Measurements from ENCODE around the gene KREMEN1.

Gene KREMEN1

DNA sequence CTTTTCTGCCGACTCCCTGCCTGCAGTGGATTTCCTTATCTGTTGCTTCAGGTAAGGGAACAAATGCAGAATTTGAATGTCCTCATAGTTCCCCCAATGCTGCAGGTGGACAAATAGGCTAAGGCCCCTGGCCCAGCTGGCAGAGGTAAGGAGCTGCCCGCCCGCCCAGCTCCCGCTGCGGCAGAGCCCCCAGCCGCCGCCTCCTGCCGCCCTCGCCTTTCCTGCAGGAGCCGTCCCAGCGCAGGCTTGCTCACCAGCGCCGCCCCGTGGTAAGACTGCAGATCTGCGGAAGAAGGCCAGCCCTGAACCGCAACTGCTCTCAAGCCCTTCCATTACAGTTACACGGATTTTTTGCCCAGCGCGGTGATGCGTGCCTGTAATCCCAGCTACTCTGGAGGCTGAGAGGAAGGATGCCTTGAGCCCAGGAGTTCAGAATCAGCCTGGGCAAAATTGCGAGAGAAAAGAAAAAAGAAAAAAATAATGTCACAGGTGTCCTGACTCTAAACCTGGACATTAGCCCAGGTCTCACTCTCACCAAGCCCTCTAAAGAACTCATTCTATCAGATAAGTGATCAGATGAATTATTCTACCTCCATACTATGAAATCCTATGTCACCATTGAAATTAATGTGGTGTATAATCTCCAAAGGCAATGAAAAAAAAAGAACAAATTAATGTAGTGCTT is 81.7 kb downstream of the KREMEN1 start:
- peak; percentile 74 to 87 for DNase-seq

DNA sequence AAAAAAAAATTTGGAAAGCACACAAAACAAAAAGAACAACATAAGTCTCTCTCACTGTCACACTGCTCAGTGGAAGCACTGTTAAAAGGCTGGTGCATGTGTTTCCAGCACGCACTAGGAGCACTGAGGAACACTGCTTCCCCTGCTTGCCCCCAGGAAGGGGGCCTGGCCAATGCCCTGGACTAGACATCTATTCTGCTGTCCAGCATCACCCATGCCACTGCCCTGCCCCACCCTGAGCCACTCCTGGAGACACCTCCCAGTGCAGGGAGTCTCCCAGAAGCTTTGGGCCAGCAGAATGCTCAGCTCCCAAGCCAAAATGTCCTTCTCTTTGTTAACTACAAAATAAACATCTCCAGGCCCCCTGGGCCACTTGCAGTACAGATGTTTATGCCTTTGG is 83.1 kb downstream of the KREMEN1 start:
- DNase-seq: no peak

DNA sequence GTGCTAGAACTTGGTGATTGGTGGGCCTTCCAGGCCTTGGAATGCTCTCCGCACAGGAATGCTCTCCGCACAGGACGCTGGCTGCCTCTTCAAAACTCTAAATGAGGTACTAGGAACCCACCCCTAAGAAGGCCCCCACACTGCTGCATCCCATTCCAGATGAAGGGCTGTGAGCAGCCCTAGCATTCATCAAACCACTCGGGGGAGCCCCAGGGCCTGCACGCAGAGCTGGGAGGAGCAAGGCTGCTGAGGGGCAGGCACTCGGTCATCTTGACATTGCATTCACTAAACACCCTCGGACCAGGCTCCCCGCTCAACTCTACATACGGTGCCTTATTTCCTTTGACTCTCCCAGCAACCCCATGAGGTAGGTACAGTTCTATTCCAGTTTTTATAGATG is 83.7 kb downstream of the KREMEN1 start:
- DNase-seq: no peak

DNA sequence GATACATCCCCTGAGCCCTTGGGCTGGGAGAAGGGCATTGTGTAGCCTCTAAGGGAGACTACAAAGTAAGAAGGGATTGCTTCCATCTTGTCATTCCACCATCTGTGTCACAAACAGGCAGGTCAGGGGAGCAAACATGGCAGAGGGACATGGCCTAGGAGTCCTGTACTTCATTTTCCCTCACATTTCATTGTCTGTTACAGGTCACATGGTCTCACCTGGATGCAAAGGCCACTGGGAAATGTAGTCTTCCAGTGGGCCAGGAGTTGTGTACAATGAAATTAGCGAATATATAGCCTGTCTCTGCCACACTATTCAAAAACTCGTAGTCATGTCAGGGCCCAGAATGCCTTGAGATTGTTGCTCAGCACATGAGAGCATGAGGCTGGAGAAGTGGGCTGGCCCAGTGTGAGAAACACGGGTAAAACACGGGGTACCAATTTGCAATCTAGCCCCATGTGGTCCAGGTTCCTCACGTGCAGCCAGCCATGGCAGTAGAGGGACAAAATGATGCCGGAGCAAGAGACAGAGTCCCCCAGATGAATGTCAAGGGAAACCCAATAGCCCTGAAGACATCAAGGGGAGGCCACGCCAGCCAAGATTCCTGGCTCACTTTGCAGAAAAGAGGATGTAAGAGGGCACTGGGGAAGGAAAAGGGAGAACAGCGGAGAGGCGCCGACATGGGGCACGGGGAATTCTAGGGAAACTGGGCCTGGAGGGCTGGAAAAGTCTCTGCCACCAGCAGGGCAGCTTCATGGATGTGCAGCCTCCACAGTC is 85.1 kb downstream of the KREMEN1 start:
- DNase-seq: no peak

DNA sequence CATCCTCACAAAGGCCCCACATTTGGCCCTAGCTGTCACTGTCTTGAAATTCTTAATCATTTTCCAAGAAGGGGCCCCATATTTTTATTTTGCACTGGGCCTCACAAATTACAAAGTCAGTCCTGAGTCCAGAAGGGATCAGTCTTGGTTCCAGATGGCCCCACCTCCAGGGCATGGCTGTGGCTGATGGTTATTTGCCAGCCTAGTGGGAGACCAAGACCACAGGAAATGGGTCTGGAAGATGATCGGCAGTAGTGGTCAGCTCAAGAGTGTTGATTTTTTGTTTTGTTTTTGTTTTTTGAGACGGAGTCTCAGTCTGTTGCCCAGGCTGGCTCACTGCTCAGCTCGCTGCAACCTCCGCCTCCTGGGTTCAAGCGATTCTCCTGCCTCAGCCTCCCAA is 85.7 kb downstream of the KREMEN1 start:
- no peak for DNase-seq

DNA sequence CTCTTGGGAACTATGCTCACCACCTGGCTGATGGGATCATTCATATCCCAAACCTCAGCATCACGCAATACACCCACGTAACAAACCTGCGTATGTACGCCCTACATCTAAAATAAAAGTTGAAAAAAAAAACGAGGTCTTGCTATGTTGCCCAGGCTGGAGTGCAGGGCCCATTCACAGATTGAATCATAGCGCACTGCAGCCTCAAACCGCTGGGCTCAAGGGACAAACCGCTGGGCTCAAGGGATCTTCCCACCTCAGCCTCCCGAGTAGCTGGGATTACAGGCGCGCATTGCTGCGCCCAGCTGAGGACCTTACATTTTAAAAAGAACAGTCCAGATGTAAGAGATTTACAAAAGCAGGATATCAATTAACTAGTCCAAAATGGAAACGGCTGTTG is 91.0 kb downstream of the KREMEN1 start:
- DNase-seq: no peak

DNA sequence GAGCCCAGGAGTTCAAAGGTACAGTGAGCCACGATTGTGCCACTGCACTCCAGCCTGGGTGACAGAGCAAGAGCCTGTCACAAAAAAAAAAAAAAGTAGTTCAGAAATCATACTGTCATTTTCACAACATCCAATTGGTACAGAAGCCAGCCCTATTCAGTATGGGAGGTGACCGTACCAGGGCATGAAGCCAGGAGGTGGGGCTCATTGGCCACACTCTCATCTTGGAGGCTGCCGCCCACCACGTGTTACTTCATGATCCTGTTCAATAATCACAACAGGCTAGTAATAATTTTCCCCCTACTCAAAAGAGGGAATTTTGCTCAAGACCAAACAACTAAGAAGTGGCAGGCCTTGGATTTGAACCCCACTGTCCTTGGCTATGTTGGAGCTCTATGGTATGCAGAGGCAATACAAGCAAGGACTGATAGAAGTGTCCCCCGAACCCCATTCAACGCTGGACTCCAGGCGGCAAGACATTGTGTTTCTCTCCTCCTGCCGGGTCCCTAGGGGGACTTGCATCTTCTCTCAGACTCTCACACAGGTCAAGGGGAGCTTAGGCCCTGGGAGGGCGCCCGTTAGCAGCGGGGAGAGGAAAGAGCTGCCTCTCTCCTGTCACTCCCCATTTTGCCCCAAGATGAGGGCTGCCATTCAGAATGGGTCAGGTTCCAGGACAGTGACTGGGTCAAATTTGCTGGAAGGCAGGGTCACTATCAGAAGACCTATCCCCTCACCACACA is 92.7 kb downstream of the KREMEN1 start:
- DNase-seq: no peak

DNA sequence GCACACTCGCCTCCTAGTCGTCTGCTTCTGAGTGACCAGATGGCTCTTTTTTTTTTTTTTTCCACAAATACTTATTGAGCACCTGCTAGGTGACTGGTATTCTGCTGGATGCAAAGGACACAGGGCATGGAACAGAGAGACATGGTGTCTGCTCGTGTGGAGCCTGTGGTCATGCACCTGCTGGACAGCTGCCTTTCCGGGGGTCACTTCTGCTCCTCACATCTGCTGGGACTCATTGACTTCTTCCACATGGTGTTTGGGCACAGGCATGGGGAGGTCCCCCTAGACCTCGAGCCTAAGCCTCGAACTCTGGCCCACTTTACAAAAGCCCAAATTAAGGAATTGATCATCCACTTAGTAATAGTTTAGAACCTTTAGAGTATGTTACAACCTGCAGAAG is 93.3 kb downstream of the KREMEN1 start:
- no peak for DNase-seq

DNA sequence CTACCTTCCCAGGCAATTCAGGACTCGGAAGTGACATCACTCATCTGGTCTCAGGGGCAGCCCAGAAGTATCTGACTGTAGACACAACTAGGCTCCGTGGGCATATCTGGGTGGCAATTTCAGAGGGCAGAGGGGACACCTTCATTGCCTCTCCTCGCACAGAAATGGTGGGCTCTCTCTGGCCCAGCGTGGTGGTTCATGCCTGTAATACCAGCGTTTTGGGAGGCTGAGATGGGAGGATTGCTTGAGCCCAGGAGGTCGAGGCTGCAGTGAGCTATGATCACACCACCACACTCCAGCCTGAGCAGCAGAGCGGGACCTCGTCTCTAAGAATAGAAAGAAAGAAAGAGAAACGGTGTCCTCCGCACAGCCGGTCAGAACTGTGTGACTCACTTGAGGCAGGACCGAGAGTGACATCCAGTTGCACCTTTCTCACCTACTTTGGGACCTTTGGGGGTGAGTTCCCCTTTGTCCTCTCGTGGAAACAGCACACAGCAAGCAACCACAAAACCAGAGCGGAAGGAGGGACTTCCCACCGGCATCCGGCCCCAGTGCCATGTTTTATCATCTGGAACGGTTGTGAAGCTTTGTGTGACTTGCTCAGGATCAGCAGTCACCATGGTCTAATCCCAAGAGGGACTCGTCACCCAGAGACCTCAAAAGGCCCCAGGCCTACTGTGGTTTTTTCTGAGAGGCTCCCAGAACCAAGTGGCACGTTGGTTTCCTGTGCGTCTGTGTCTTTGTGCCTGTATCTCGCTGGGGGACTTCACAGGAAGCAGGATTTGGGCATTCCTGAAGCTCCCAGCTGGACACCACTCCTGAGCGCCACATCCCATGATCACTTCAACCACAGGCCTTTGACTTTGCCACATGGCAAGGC is 94.4 kb downstream of the KREMEN1 start:
- peak; percentile 39 to 48 for DNase-seq

DNA sequence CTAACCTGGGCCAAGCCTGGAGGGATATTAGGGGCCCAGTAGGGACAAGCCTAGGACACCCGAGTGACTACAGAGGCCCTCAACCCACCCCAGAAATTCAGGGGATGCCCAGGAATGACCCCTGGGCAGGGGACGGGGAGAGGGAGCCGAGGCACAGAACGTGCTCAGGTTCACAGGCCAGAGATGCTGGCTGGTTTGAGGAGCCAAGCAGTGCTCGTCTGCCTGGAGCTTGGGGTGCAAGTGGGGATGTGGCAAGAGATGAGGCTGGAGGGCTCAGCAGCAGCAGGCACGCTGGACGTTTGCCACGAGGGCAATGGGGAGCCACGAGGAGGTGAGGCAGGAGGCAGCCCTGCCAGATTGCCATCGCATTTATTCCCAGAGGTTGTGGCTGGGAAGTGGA is 98.9 kb downstream of the KREMEN1 start:
- DNase-seq: no peak

DNA sequence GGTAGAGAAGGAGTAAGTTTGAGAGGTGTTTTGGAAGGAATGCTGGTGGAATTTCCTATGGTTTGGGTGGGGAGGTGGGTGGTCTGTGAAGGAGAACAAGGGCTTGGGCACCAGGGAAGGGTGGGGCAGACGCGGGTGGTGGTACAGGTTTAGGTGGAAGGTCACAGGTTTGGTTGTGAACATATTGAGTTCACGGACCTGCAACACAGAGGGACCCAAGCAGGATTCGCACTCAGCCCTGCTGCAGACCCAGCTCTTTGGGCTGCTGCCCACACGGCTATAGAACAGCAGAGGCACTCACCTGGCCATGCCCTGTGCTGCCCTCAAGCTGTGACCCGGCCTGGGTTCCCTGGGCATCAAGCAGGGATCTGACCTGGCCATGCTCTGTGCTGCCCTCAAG is 99.4 kb downstream of the KREMEN1 start:
- no peak for DNase-seq

DNA sequence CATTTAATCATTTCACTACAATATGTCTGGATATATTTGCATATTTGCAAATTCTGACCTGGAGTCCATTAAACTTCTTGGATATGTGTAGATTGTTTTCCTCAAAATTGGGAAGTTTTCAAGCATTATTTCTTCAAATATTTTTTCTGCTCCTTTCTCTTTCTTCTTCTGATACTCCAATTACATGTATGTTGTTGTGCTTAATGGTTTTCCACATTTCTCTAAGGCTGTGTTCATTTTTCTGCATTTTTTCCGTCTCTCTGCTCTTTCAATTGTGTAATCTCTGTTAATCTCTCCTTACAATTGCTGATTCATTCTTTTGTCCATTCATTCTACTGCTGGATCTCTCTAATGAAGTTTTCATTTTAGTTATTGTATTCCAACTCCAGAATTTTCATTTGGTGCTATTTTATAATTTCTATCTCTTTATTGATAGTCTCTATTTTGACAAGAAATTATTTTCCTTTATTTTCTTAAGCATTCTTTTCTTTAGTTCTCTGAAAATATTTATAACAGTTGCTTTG is 102.5 kb downstream of the KREMEN1 start:
- no peak for DNase-seq

DNA sequence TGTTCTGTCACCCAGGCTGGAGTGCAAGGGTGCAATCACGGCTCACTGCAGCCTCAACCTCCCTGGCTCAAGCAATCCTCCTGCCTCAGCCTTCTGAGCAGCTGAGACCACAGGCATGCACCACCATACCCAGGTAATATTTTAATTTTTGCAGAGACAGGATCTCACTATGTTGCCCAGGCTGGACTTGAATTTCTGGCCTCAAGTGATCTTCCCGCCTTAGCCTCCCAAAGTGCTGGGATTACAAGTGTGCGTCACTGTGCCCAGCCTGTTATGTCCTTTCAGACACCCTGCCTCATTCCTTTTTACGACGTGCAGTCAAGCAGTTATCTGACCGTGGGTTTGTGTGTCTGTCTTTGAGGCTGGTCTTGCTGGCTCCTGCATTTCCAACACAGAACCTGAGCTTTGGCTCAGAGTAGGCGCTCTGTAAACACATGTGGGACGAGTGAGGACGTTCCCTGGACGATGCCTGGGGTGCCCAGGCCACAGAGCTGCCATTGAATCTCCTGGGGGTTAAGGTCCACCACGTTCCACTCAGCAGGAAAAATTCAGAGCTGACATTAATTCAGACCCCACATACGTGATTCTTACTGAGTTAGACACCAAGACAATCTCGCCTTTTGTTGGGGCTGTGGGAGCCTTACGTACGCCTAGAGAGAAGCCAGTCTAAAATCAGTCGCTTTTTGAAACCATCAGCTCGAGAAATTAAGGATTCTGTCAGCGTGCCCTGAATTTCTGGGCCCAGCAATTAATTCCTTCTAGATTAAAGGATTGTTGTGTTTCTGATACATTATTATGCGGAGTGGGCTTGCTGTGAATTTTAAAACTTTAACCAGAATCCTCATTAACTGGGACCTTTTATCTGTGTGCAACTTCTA is 111.4 kb downstream of the KREMEN1 start:
- DNase-seq: no peak

DNA sequence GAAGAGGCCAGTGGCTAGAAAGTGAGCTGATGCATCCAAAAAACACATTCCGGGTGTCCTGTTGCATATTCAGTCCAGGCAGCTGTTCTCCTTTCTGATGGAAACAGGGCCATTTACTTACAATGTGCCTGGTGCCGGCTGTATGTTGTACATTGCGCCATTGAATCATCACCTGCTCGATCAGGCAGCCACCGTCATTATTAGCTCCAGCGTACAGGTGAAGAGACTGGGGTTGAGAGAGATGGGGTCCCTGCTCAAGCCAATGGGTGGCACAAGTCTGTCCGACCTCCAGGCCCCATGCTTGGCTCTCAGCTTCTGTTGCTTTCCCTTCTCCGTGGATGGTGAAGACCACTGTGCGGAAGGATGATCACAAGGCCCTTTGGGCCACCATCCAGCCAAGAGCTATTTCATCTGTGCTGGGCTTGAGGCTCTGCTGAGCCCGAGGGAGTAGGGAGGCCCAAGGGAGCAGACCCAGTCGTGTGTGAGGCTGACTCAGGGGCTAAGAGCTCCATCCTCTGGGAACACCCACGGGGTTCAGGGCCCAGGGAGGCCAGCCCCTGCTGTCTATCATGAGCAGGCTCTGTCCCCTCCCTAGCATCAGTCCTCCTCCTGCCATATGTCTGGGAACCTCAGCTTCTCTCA is 112.1 kb downstream of the KREMEN1 start:
- DNase-seq: no peak

DNA sequence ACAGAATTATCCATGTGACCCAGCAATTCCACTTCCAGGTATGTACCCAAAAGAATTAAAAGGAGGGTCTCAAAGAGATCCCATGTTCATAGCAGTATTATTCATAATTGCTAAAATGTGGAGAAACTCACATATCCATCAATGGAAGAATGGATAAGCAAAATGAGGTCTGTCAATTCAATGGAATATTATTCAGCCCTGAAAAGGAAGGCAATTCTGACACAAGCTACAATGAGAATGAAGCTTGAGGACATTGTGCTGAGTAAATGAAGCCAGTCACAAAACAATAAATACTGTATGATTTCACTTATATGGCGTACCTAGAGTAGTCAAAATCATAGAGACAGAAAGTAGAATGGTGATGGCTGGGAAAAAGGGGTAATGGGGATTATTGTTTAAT is 113.5 kb downstream of the KREMEN1 start:
- DNase-seq: no peak

DNA sequence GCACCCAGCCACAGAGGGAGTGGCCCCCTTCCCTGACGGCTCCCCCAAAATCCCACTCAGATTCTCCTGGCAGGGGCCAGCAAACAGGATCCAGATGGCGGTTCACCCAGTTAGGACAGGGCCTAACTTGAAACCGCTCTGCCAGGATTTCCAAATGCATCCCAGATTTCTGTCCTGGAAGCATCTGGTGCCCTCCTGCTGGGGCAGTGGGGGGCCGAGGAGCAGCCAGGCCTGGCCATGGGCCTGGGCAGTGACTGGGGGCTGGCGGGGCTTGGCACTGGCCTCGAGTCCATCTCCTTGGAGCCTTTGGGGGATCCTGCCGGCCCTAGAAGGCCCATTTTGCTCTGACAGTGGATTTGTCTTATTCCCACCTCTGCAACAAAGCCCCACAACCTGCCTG is 115.0 kb downstream of the KREMEN1 start:
- no peak for DNase-seq

DNA sequence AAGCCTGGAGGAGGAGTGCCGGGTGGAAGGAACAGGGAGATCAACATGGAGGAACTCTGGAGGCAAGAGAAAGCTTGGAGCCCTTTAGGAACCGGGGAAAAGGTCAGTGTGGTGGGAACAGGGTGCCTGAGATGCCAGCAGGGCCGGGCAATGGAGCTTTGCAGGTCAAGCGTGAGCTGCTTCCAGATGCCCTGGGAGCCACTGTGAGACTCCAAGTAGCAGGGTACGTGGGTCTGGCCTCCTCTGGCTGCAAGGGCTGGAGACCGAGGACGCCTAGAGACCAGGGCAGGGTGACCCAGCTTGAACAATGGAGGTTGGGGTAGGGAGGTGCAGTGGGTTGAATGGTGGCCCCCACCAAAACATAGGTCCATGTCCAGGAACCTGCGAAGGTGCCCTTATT is 117.2 kb downstream of the KREMEN1 start:
- no peak for DNase-seq

DNA sequence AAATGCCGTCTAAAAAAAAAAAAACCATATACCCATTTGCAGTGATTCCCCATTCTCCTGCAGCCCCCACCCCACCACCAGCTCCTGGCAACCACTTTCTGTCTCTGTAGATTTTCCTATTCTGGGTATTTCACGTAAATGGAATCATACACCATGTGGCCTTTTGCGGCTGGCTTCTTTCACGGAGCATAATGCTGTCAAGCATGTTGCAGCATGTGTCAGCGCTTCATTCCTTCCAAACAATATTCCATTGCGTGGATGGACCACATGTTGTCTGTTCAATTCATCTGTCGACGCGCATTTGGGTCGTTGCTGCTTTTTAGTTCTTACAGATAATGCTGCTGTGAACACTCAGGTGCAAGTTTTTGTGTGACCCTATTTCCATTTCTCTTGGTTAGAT is 118.1 kb downstream of the KREMEN1 start:
- DNase-seq: no peak

DNA sequence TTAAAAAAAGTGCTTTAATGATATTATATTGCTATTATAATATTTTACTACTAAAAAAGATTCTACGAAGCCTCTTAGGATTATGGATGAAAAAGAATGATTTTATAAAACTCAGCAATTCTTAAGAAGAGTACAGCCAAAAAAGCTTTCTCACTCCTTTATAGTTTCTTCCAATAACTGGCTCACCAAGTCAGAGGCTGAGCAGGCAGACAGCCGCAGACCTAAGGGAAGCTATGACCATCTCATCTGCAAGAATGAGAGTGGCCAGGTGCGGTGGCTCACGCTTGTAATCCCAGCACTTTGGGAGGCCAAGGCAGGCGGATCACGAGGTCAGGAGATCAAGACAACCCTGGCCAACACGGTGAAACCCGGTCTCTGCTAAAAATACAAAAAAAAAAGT is 120.2 kb downstream of the KREMEN1 start:
- DNase-seq: no peak

DNA sequence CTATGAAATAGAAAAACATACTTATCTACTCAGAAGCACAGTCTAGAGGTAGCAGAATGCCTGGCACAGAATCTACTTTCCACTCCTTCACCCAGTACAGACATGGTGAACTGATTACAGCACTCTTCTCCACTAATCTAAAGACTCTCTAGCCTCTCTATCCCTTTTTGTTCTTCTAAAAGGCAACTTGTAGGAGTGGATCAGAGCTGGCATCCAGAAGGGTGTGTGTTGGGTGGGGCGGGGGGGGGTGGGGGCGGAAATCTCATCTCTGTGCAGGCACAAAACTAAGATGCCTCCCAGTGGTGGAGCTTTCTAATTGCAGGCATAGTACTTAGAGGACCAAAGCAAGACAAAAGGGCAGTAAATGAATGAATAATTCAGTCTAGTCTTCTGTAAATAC is 121.3 kb downstream of the KREMEN1 start:
- DNase-seq: no peak

Measured in stimulated activated CD4-positive, alpha-beta T cell treated with anti-CD3 and anti-CD28 coated beads, Interleukin-2, amount 100 ng/mL, for 48 hours (primary cell).